Activated T-helper 1 cell treated with anti-CD3 and anti-CD28 coated beads, Interleukin-2, amount 50 U/mL, for 16 hours (primary cell): Measurements from ENCODE around the gene DLG2.

ENCODE experiments used
- DNase-seq, 2 donors: peaks; one replicate each; pipeline ENCODE4 v3.0.0-alpha.2; 2020; ENCODE audit warnings: low read depth in 1 of 2, low spot score in 1 of 2

DLG2 gene

DNA sequence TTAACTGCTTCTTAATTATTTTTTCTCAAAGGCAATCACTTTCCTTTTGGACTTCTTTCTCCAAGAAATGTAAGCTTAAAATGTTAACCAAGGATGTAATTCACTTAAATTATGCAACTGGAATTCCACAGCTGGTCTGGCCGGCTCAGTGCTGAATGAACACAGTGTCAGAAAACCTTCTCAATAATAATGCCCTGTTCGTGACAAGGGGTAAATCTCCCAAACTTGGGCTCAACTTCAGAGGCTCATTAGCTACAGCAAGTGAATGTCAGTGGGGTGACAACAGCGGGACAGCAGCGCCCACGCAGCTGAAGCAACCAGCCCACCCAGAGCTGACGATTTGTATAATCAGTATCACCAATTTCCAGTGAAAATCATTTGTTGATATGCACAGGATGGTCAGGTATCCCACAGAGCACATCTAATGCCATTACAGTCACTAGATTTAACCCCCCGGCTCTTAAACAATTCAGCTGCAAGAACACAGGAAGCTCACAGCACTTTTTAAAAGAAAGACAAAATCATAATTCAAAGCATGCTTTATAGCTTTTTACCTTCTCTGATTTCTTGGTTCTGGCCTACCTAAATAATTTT is 704.8 kb downstream of the DLG2 start:
- no peak for DNase-seq

DNA sequence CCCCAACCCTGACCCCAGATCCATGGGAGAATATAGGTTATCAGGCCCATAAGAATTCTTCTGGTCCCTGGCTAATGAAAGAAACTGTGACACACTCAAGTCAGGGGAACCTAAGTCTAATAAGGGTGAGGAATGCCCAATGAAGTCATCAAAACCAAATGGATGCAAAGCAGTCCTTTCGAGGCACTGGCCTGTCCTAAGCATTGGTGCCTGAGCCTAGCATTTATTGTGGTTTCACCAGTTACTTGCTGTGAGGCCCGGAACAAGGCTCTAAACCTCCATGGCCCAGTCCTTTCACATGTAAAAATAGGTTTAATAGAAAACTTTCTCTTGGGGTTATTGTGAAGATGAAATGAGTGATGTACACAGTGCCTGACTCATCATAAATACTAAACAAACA is 712.6 kb downstream of the DLG2 start:
- DNase-seq = no peak

DNA sequence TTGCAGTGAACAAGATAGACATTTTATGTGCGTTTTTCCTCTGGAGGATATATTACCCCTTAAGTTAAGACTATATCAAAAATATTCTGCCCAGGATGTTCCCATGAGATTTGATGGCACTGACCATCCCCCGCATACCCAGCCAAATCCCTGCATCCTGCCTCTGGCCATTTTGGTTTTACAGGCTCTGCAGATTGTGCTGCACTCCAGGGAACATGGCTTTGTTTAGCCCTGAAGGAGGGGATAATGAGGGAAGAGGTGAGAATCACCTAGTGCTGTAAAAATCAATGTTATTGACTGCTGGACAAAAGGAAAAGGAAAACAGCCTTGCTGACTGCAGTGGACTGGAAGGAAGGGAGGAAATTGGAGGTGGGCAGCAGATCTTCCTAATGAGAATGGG is 717.4 kb downstream of the DLG2 start:
- no peak for DNase-seq

- DNase-seq = no peak
These were observed 720.1 kb downstream of the DLG2 start for GRCh38 chr11:84906995-84907394.

DNA sequence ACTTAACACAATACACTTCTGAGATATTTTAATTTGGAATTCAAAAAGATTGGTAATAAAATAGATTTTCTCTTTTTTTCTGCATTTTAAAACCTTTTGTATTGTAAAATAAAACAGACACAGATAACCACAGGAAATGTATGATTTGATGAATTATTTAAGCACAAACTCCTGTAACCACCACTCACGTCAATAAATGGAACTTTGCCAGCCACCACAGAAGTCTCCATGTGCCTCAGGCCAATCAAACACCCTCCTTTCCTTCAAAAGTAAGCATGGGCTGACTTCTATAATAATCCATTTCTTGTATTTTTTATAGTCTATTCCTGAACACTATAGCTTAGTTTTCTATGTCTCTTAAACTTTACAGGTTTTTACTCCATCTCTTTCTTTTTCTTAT is 721.7 kb downstream of the DLG2 start:
- DNase-seq = no peak

DNA sequence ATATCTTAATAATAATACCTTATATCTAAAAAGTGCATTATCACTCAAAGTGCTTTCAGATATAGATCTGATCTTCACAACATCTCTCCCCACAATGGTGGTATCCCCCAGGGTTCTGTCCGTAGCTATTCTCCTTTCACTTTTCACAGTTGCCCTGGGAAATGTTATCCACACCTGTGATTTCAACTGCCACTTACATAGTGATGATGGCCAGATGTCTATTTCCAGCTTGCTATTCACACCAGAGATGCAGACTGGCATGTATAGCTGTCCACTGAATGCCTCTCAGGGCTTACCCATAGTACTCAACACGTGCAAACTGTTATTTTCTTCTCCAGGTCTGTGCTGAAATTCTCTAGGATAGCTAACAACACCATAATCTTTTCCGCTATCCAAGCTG is 724.7 kb downstream of the DLG2 start:
- no peak for DNase-seq

GRCh38 chr11:84901991-84902390 is 725.2 kb downstream of the DLG2 start:
- no peak for DNase-seq

DNA sequence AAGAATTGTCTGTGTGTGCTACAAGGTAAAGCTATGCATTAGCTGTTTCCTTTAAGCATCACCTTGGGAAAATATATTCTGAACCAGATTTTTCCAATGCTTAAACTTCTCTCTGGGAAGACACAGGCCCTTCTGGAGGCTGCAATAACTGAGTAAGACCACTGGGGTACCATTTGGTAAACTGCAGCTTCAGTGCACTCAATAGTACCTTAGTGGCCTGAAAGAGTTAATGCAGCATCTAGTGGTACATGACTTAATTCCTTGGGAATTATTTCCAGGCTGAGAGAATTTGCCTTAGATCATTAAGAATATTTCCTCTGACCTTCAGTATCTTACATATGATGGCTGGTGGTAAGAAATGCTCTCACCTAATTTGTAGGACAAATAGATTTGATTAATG is 727.4 kb downstream of the DLG2 start:
- no peak for DNase-seq

- no peak for DNase-seq
These were observed 728.0 kb downstream of the DLG2 start for GRCh38 chr11:84899134-84899533.

DNA sequence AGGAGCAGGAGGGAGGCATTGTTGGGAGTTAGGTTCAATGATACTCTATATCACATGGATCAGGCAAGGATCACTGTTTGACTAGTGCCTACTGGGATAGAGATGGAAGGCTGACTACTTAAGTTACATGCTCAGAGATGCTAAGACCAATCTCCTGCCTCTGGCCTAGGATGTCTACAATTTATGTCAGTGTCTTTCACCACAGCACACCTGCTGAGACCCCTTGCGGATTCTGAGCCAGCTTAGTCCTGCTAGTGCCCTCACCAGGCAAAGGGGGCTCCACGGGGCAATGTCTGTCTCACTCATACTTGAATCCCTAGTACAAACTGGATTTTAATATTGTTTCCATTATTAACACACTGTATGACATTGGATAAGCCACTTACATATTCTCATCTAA is 732.5 kb downstream of the DLG2 start:
- no peak for DNase-seq

- no peak for DNase-seq
These were observed 736.5 kb downstream of the DLG2 start for GRCh38 chr11:84890676-84891075.

DNA sequence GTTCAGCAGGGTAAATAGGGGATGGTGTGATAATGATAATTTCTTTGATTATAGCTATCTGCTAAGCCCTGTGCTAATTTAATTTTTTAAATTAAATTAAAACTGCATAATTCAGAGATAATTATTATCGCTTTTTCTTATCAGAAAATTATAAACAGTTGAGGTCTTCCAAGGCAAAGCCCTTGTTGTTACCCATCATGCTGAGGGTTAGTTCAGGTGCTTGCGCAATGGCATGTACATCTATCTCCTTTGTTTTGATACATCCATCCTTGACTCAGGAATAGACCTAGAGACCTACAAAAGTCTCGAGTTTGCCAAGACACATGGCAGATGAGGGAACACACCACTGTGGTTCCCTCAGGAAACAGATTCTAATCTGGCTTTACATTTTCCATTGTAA is 737.6 kb downstream of the DLG2 start:
- no peak for DNase-seq

- DNase-seq = no peak
These were observed 740.0 kb downstream of the DLG2 start for GRCh38 chr11:84887055-84887629.

- no peak for DNase-seq
These were observed 740.8 kb downstream of the DLG2 start for GRCh38 chr11:84886344-84886743.

- DNase-seq = no peak
These were observed 742.3 kb downstream of the DLG2 start for GRCh38 chr11:84884836-84885235.

GRCh38 chr11:84882056-84882455 is 745.1 kb downstream of the DLG2 start:
- DNase-seq = no peak

DNA sequence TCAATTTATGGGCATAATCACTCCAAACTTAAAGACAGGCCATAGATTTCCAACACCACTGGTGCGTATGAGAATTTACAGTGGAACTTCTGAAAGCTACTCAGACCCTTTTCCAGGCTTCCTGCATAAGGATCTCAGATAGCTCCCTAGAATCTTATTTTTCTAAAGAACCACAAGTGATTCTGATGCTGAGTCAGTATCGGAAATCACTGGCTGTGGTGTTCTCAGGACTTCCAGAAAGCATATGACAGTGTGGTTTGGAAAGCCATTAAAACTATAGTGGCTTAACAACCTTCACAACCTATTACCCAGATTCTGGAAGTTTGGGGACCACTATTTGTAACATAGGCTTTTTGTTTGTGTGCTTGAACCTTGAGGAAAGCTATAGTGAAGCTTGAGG is 756.0 kb downstream of the DLG2 start:
- DNase-seq = no peak

DNA sequence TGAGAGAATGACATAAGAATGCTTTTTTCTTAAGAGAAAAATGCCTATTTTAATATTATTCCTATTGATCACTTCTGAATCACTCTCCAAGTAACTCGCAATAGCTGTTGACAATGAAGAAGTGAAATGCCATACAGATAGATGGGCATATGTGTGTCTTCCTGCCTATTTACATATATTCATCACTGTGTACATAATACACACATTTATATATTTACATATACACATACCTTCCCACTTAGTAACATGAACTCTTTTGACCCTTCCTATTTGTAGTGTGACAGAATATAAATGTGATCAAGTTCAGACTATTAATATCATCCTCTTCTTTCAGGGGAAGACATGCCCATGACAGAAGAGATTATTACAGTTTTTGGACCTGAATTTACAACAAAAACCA is 756.7 kb downstream of the DLG2 start:
- DNase-seq = no peak

DNA sequence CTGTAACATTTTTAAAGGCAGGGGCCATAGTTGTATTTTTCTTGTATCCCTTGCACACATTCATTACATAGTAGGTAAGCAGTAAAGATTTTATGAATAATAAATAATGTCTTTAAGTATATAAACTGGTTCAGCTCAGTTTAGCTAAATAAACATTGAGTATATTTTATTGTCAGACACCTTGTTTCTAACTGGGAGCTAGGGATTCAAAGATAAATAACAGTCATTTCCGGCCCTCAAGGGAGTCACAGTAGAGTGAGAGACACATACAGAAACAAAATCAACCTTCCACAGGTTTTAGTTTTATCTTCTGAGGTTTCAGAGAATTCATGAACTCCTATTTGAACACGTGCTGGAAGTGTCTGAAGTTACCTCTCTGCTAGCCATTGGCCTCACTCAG is 760.2 kb downstream of the DLG2 start:
- DNase-seq = no peak

DNA sequence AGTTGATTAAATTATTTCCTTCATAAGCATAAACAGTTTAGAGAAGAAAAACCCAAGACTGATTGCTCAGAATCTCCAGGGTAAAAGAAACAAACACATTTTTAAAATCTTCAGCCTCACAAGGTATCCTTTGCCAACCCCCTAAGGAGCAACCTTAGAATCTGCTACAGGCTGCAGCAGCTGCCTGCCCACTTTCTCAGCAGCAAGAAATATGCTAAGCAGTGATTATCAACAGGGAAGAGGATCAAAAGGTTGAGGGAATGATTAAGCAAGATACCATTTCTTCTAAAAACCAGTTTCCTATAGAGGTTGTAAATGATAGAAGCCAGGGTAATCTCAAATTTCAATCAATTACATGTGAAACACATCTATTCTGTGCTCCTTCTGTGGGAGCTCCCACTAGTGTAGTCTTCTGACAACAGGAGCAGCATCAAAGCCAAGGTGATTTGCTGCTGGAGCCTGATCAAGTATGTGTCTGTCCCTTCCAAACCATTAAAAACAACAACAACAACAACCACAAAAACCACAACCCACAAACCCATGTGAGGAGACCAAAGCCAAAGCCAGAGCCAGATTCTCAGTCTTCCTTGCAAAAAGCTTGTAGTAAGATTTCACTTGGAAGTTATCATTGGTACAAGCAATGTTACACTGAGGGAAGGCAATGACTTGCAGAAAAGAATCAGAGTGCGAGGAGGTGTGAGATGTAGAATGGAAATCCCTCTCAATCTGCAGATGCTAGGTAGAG is 761.2 kb downstream of the DLG2 start:
- DNase-seq = no peak

DNA sequence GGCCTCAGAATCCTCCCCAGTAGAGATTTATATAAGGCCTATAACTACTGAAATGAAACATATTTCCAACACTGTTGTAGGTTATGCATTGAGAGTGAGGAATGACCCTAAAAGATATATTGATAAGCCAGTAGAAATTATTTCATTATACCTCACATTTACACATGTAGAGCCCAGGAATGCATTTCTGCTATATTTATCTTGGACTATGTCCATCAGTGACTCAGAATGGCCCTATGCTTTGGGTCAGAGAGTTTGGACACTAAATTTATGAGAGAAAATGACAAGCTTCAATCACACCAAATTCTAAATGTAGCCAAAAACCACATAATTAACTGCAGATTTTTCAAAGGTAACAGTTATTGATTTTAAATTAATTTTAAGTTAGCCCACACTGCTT is 761.9 kb downstream of the DLG2 start:
- DNase-seq = no peak

GRCh38 chr11:84857746-84858145 is 769.4 kb downstream of the DLG2 start:
- no peak for DNase-seq
